ENCODE results near the gene OMP.

The OMP gene

DNA sequence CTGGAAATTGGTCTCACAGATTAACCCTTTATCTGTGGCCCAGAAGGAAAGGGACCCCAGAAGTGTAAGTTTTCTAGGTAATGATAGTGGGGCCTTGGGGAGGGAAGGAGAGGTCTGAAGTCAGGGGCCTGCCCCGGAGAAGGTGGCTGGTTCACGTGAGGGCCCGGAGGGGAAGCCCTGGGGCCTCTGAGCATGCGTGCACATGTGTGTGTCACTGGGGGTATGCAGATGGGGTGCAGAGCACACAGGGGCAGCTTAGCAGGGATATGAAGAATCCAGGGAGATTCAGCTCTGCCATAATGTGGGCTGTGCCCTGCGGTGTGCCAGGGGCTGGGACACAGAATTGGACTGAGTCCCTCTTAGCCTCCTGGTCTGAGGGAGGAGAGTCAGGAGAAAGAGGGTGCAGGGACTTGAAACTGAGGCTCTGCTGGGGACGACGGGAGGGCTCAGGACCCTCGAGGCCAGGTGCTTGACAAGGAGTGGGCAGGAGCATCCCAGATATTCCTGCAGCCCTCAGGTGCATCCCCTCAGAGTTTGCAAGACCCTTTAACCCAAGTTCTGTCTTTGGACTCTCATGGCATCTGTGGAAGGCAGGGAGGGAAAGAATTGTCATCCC is 40.9 kb downstream of the OMP start:
- no peak for DNase-seq

DNA sequence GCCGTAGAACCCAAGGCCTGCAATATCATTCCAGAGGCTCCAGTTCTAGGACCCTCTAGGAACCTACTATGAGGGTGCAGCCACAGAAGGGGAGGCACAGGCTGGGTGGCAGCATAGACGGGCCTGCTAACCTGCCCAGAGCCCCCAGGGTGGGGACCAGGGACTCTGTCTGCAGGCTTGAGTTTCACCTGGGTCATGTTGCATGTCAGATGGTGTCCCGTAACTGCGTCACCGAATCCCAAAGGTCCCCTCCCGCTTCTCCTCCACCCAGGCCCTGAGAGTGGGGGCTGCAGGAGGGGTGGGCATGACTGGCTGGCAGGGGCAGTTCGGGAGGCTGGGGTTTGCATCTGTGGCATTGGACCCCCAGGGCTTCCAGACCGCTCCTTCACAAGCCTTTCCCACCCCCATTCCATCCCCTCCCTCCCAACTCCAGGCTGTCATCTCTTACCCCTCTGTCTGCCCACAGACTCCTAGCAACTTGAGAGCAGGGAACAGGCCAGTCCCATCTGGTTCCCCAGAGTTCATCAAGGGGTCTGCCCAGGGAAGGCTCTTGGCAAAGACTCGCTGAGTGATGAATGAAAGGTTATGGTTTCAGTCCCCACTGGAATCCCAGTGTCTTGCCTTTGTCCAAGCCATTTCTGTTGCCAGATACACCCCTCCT is 41.7 kb downstream of the OMP start:
- no peak for DNase-seq

DNA sequence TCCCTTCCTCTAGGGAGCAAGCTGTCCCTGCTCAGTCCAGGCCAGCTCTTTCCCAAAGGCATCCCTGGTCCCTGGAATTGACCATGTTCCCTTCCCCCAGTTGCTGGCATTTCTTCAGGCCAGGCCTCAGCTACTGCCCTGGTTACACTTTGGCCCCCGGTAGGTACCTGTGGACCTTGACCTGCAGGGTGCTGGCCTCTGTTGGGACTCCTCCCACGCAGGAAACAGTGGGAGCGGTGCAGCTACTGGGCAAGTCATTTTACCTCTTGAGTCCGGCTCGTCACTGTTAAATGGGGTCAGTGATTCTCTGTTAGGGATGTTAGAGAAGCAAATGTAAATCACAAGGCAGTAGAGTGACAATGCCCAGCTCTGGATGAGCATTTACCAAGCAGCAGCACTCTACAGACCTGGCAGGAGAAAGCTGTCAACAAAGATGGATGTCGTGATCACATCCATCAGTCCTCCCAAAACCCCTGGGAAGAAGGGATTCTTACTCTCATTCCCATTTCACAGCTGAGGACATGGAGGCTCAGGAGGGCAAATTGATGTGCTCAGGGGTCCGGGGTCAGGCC is 42.3 kb downstream of the OMP start:
- no peak for DNase-seq

DNA sequence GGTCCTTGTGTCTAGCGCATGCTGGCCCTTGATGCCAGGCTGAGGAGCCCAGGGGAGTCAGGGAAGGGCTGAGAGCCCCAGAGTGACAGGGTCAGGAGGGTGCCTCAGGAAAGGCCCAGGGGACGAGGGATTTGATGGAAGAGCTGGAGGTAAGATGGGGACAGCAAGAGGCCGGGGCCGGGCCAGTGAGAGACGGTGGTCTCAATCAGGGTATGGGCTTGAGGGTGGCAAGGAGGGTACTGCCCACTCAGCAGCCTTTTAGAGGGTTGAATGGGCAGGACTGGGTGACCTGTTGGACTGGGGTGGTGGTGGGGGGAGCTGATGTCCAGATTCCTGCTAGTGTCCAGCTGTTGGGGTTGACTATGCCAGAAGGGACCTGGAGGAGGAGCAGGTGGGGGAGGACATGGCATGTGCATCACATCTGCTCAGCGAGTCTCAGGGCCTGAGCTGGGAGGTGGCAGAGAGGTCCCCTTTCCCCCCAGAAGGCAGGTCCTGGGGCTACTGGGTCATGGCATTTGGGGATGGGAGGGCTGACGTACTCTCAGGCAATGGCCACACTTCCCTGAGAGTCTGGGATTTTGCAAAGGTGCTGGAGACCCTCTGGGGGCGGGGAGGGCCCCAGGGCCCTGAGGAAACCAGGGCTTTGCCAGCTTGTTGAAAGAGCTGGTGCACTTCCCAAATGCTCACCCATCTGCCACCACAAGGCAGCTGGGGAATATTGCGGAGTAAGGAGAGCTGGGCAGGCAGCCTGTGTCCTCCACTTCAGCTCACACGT is 43.8 kb downstream of the OMP start:
- DNase-seq, result no peak

DNA sequence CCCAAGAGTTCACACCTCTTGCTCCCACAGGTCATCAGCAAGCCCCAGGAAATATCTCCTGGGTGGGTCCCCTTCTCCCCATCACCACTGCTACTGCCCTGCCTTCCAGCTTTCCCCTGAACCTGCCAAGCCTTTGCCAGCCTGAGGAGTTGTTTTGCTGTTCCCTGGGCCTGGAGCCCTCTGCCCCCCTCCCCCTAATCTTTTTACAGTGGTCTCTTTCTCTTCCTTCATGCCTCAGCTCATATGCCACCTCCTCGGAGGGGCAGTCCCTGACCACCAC is 44.3 kb downstream of the OMP start:
- no peak for DNase-seq

DNA sequence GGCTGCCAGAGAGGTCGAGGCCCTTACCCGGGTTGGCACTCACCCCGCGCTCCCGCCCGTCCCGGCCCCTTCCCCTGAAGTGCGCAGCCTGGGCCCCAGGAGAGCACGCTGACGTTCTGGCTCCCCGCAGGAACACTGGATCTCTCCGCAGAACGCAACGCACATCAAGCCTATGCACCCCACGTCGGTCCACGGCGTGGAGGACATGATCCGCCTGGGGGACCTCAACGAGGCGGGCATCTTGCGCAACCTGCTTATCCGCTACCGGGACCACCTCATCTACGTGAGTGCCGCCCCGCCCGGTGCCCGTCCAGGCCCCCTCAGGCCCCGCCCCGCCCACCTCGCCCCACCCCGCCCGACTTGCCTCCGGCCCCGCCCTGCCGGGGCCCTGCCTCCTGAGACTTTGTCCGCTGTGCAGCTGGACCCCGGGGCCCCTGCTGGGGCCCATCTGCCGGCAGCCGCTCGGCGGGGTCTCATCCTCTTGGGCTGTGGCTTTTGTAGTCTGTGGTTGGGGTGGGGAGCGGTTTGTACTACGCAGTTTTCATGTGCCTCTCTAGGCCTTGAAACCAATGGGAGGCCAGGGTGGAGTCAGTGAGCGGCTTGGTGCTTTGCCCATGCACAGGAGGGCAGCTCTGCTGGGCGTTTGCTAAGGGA is 45.2 kb downstream of the OMP start:
- peak; percentile 10 for DNase-seq

DNA sequence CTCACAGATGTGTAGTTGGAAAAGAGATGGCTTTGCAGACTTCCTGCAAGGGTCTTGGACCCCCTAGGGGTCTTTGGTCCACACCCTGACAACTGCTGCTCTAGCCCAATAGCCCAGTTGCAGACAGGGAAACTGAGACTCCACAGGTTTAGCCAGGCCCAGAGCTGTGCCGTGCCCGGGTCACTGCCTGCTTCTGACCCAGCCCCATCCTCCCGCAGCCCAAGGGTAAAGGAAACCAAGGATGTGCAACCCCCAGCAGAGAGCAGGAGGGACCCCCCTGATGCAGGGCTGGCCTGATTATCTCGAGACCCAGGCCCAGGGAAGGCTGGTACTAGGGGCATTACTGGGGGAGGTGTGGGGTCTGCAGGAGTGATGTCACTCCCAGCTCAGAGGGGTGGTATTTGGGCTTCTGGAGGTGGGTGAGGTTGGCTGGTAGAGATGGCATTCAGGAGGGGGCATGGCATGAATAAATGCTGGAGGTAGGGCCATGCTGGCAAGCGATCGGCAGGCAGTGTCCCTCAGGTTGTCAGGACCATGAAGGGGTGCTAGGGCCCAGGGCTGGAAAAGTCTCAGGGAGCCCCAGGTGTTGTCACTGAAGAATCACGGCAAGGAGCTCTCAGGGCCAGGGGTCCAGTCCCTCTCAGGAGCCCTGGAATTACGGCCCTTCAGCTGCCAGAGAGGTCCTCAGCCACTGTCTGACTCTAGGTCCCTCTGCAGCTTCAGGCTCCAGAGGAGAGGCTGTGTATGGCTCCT is 46.5 kb downstream of the OMP start:
- DNase-seq, result no peak

DNA sequence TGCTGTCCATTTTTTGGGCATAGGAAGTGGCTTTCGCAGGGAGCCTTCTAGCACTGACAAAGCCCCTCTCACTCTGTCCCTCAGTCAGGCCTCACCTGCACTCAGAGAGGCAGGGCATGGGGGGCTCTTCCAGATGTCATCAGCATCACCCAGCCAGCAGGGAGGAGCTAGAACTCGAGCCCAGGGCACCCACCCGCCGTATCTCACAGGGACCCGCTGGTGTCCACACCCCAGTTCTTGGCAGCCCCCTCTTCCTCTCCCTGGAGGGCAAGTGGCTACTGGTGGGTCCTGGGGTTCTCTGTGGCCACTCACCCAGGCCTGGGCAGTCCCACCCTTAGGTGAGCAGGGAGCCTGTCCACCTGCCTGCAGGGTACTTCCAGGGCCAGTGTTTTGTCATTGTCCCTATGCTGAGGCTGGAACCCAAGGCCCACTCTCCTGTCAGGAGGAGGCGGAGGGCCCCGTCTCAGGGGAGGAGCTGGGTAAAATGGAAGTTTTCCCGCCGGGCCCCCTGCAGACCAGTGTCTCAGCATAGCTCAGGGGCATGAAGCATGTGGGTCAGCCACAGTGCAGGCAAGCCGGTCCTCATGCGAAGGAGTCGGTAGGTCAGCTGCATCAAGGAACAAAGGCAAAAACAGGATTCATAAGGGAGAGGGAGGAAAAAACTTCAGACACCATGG is 47.2 kb downstream of the OMP start:
- no peak for DNase-seq

DNA sequence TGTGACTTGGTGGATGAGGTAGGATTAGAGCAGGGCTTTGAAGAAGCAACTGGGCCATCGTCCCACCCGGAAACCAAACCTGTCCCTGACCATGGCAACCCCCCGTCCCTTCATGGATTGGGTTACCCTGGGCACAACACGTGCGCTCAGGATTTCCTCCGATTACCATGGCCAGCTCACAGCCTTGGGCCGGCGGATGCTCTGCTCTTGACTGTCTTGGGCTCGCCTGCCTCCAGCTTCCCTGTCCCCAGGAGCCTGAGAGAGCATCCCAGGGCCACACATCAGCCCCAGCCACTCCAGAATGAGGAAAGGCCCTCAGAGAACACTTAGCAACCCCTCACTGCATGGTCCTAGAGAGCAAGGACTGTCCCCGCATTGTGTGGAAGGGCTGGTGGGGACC is 48.2 kb downstream of the OMP start:
- DNase-seq, result no peak

DNA sequence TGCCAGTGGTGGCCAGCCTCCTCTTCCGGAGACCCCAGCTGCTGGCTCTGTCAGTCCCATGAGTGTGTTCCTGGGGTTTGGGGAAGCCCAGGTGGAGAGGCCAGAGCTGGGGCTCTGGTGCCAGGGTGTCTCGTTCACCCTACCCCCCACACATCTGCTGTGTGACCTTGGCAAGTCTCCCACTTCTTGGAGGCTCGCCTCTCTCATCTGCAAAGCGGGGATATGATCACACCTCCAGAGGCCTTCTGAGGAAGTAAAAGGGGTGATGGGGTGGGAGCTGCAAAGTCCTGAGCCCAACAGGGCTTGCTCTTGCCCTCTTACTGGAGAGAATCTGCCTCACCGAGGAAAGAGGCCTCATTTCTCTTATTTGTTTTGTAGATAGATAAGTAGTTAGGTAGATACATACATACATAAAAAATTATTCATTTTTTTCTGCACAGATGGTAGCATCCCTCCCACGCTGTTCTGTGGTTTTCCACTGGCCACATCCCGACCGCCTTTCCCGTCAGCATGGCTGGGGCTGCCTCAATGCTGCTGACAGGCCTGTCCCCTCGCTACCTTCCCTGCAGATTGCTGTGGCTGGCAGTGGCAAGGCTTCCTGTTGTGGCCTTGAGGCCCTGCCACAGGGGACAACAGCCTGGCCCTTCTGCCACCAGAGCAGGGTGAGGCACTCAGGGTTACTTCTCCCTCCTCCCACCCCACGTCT is 49.3 kb downstream of the OMP start:
- DNase-seq, result peak; percentile 18

DNA sequence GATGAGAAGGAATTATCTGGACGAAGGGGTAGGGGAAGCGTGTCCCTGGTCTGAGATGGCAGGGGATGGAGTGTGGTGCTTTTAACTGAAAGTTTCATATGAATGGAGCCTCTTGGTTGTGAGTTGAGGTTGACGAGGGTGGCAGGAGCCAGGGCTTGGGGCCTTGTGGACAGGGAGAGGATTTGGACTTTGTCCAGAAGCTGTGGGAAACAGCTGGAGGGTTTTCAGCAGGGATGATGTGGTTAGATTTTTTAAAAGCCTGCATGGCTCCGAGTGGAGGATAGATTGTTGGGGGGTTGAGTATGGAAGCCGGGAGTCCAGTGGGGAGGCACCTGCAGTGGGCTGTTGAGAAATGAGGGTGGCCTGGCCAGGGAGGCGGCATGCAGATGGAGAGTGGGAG is 50.2 kb downstream of the OMP start:
- no peak for DNase-seq
